GM18499 (cell line): ENCODE measurements around the gene SPG7.
"Not testable (repeated sequence)": the region's sequence is repeated elsewhere in the genome, so short reads cannot be mapped to it uniquely, and the experiment has no call there.

Source experiments
- ATAC-seq: cut with Tn5 transposase; IDR thresholded peaks from one replicate; pipeline ENCODE4 v1.9.1; 2021; ENCODE audit warnings: moderate number of reproducible peaks; ENCODE audit not compliant: insufficient read depth, unreplicated experiment

The SPG7 gene

DNA sequence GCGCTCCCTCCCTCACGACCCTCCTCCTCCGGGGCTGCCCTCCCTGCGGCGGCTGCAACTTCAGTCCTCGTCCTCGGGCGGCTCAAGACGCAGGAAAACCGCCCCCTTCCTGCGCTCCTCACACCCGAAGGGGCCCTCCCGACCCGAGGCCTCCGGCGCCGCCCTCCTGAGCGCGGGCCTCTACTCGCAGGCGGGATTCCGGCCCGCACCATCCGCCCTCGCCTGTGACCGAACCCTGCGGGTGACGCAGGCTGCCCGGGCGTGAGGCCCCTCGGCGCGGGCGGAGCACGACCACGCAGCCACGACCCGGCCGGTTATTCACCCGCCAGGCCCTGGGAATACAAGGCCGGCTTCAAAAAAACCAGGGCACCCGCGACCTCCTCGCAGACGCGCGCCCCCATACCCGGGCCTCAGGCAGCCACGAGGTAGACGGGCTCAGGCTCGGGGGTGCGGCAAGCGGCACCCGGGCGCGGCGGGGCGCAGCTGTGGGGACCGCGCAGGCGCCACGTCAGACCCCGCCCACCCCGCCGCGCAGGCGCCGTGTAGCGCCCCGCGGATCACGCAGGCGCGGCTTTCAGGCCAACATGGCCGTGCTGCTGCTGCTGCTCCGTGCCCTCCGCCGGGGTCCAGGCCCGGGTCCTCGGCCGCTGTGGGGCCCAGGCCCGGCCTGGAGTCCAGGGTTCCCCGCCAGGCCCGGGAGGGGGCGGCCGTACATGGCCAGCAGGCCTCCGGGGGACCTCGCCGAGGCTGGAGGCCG lies at the start of gene SPG7:
Gene SPG7 (plus strand): TSS at position 570 of the 757 bp plus-strand sequence. CDS start 15 bp downstream, at position 585.
- ATAC-seq = peak; percentile 44

- ATAC-seq = no peak
Measured at GRCh38 chr16:89458551-89458950, 49.7 kb upstream of the SPG7 start.

- ATAC-seq = no peak
Measured at GRCh38 chr16:89458967-89459366, 49.2 kb upstream of the SPG7 start.

- no peak for ATAC-seq
Measured at GRCh38 chr16:89460556-89460955, 47.6 kb upstream of the SPG7 start.

DNA sequence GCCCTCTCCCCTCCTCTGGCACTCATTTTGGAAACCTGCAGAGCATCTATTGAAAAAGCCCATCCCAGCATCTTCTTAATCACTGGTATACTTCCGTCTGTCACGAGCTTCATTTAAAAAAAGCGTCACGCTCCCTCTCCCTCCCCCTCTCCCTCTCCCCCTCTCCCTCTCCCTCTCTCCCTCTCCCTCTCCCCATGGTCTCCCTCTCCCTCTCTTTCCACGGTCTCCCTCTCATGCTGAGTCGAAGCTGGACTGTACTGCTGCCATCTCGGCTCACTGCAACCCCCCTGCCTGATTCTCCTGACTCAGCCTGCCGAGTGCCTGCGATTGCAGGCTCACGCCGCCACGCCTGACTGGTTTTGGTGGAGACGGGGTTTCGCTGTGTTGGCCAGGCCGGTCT lies 46.3 kb upstream of the SPG7 start:
- ATAC-seq = not testable (repeated sequence)

GRCh38 chr16:89462639-89463038 lies 45.6 kb upstream of the SPG7 start:
- ATAC-seq = not testable (repeated sequence)

GRCh38 chr16:89463312-89463711 lies 44.9 kb upstream of the SPG7 start:
- not testable (repeated sequence) for ATAC-seq

- no peak for ATAC-seq
Measured at GRCh38 chr16:89466920-89467319, 41.3 kb upstream of the SPG7 start.

GRCh38 chr16:89467382-89467781 lies 40.8 kb upstream of the SPG7 start:
- no peak for ATAC-seq

GRCh38 chr16:89472711-89473075 lies 35.5 kb upstream of the SPG7 start:
- ATAC-seq = no peak

DNA sequence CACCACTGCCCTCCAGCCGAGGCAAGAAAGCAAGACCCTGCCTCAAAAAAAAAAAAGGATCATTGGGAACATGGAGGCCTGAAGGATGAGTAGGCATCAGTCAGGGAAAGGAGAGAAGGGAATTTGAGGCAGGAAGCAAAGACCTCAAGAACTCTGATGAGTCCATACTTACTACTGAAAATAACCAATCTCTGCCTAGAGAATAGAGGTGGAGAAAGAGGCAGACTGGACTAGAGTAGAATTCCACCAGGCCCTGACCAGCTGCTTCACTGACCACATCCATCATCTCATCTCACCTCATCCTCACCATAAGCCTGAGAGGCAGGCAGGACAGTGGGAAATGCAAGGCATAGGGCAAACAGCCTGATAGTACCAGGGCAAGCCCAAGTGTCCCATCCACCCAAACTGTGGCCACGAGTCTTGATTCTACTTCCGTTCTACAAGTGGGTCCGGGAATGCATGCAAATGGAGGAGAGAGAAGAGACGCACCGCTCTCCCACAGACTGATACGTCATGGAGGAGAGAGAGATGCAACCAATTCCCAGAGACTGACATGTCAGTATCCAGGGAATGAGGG lies 35.0 kb upstream of the SPG7 start:
- ATAC-seq = no peak

DNA sequence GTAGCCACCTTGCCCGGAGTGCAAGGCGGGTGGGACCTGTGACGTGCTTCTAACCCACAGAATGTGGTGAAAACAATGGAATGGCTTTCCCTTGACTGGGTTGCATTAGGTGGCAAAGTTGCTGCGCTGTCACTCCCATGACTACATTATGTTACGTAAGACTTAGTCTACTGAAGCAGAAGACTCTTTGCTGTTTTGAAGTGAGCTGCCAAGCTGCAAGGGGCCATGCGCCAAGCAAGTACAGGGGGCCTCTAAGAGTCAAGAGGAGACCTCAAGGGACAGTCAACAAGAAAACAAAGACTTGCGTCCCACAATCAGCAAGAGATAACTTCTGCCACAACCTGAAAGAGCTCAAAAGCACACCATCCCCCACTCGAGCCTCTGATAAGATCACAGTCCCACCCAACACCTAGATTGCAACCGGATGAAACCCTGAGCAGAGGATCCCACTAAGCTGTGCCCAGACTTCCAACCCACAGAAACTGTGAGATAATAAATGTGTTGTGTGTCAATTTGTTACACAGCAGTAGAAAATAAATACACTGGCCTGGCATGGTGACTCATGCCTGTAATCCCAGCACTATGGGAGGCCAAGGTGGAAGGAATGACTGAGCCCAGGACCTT lies 34.3 kb upstream of the SPG7 start:
- no peak for ATAC-seq

DNA sequence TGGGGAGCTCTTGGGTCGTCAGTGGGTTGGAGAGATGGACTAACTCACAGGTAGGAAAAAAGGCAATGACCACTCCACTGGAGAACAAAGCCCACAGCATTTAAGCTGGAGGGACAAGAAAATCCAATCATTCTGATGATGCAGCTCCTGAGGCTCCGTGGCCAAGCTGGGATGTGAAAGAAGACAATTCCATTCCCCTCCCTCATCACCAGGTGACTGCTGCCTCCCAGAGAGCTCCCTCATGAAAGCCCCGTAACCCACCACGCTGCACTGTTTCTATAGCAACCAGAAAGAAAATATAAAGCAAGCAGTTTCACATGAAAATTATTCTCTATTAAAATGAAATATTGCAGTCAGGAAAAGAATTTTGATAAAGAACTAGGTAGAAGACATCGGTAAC lies 33.1 kb upstream of the SPG7 start:
- no peak for ATAC-seq

DNA sequence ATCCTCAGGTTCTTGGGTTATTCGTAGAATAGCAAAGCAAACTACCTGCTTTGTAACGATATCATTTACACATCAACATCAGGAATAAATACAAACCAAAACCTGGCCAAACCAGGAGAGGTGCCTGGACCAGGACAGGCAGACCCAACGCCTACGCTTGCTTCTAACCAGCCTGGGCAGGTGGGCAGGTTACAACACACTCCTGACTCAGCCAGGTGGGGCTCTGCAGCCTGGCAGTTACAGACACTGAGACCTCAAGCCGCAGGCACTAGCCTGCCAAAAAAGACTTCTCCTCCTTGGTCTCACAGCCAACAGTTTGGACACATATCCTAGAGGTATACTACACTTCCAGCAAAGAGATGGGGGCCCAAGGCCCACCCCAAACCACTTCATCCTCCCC lies 31.8 kb upstream of the SPG7 start:
- no peak for ATAC-seq

DNA sequence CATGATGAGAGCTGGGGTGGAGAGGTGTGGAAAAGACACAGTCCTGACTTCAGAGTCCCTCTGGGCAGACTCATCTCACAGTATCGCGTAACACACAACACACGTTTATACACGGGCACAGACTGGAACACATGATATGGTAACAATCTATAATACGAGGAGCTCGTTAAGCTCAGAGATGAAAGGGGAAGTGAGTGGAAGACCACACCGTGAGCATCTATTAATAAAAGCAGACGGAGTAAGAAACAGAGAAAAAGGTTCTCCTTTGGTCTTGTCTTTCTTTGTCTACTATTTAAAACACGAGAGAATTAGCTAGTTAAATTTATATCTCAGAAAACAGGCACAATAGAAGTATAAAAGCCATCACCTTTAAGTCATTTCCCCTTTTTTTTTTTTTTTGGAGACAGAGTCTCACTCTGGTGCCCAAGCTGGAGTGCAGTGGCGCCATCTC lies 31.4 kb upstream of the SPG7 start:
- no peak for ATAC-seq

DNA sequence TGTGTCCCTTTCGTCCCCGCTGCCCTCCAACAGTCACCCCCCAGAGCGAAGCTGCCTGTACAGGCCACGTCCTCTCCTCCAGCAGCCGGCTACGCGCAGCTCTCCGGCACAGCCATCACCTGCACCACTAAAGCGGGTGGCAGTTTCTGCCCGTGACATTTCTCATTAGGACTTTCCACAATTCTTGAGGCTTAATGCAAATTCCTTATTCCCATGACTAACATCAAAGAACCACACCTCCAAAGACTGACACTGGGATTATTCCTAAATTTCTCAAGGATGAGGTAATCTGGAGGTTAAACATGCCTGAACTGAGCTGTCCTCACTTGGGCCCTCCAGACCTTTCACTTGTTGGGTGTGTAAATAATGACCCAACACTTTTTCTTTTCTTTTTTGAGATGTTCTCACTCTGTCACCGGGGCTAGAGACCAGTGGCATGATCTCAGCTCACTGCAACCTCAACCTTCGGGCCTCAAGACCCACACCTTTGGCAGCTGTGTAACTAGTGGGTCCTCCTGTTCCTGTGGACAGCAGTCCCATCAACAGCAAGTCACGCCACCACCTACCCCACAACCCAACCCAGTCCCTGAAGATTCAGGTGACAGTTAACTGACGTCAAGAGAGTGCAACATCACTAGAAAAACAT lies 29.5 kb upstream of the SPG7 start:
- no peak for ATAC-seq

GRCh38 chr16:89481356-89481955 lies 26.7 kb upstream of the SPG7 start:
- no peak for ATAC-seq

GRCh38 chr16:89482150-89482816 lies 25.9 kb upstream of the SPG7 start:
- no peak for ATAC-seq

DNA sequence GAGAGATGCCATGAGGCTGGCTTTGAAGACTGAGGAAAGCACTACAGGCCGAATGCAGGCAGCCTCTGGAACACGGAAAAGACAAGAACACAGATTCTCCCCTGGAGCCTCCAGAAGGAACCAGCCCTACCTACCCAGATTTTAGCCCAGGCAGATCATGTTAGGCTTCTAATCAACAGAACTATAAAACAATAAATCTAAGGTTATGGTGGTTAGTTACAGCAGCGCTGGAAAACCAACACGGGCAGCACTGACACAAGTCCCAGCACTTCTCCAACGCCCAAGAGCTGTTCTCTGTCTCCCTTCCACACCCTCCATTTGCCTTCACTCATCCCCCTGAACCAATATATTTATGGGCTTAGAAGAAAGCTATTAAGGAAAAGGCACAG lies 25.4 kb upstream of the SPG7 start:
- ATAC-seq = no peak

DNA sequence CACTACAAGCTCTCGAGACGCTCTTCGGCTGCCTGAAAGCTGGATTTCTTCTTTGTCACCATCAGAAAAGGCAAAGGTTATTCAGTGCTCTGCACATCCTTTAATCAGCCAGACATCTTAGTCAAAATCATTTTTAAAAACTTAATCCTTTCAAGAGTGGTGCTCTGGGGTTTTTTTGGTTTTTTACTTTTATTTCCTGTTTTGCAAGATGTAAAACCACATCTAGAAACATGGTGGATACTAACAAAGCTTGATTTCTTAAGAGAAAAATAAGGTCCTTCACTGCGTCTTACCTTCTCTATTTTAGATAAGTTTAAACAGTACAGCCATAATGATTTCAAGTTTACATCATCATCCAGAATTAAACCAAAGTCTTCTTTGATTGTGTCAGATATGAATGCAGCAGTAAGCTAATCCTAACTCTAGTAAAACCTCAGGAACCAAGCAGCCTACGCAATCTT lies 24.1 kb upstream of the SPG7 start:
- ATAC-seq = no peak
